RKO (cell line): ENCODE results near the gene RPS15.
"Not testable (repeated sequence)": the region's sequence is repeated elsewhere in the genome, so short reads cannot be mapped to it uniquely, and the experiment has no call there.

Experiments
- DNase-seq: peaks from one replicate; pipeline ENCODE4 v3.0.0-alpha.2; 2016; ENCODE audit warnings: low spot score

The RPS15 gene

GRCh38 chr19:1402411-1403070 is 35.7 kb upstream of the RPS15 start:
- DNase-seq = no peak

- DNase-seq = peak; percentile 97
Observed at GRCh38 chr19:1406774-1407527, 31.2 kb upstream of the RPS15 start.

GRCh38 chr19:1407528-1408299 is 30.5 kb upstream of the RPS15 start, which contains the start of gene DAZAP1:
Gene DAZAP1, plus strand, starts transcription at chr19:1407586. Its CDS starts 188 bp downstream, at chr19:1407774.
- DNase-seq = no peak

- DNase-seq = peak; percentile 38
Observed at GRCh38 chr19:1408300-1409203, 29.6 kb upstream of the RPS15 start.

- no peak for DNase-seq
Observed at GRCh38 chr19:1409204-1410005, 28.8 kb upstream of the RPS15 start.

GRCh38 chr19:1410136-1410786 is 27.9 kb upstream of the RPS15 start:
- peak; percentile 73 for DNase-seq

- no peak for DNase-seq
Observed at GRCh38 chr19:1410789-1411188, 27.4 kb upstream of the RPS15 start.

- peak; percentile 66 for DNase-seq
Observed at GRCh38 chr19:1411255-1412191, 26.7 kb upstream of the RPS15 start.

- DNase-seq = no peak
Observed at GRCh38 chr19:1412323-1412923, 25.8 kb upstream of the RPS15 start.

- DNase-seq = no peak
Observed at GRCh38 chr19:1412995-1413800, 25.0 kb upstream of the RPS15 start.

- no peak for DNase-seq
Observed at GRCh38 chr19:1416014-1416841, 22.0 kb upstream of the RPS15 start.

- no peak for DNase-seq
Observed at GRCh38 chr19:1417145-1417544, 21.1 kb upstream of the RPS15 start.

- no peak for DNase-seq
Observed at GRCh38 chr19:1417681-1418495, 20.3 kb upstream of the RPS15 start.

GRCh38 chr19:1418496-1418775 is 19.8 kb upstream of the RPS15 start:
- DNase-seq = no peak

- DNase-seq = no peak
Observed at GRCh38 chr19:1418951-1419738, 19.1 kb upstream of the RPS15 start.

GRCh38 chr19:1420085-1420484 is 18.1 kb upstream of the RPS15 start:
- not testable (repeated sequence) for DNase-seq
